B cell (primary cell): ENCODE measurements around the gene LYZL6.

ENCODE experiments used
- CTCF ChIP-seq: fragments of 200-600 bp; IDR thresholded peaks from one replicate; pipeline ENCODE4 v1.8.0; 2022; ENCODE audit warnings: antibody characterized with exemption, mild to moderate bottlenecking
- EZH2 ChIP-seq: IDR thresholded peaks from 2 replicates; pipeline ENCODE4 v1.6.1; 2012; ENCODE audit warnings: borderline replicate concordance, low read depth, mild to moderate bottlenecking, moderate library complexity, low read length; ENCODE audit not compliant: insufficient read depth, poor library complexity, severe bottlenecking

- TF ChIP-seq EZH2: no peak
- TF ChIP-seq CTCF: no peak
These were observed 10.2 kb upstream of the LYZL6 start for GRCh38 chr17:35953720-35954119.
